Activated CD4-positive, alpha-beta T cell treated with anti-CD3 and anti-CD28 coated beads, Interleukin-2, amount 10 ng/mL, durations not matched to agents 24 days and 14 days (primary cell): ENCODE results near the gene CMKLR1. TPM values are rescaled to one million over a fixed set of nuclear protein-coding genes. Genes with fewer than 3 reads are reported as not detected.

ENCODE experiments used
- DNase-seq: peaks from one replicate; pipeline ENCODE4 v3.0.0; 2022
- H3K27ac Mint-ChIP-seq: one replicate; pipeline ENCODE4 v1.8.0; 2022; ENCODE audit warnings: mild to moderate bottlenecking, mixed read lengths
- H3K27me3 Mint-ChIP-seq: one replicate; pipeline ENCODE4 v1.8.0; 2022; ENCODE audit warnings: mixed read lengths
- H3K36me3 Mint-ChIP-seq: one replicate; pipeline ENCODE4 v1.8.0; 2022; ENCODE audit warnings: low read depth, mild to moderate bottlenecking, mixed read lengths
- H3K4me1 Mint-ChIP-seq: one replicate; pipeline ENCODE4 v1.8.0; 2021; ENCODE audit warnings: mixed read lengths
- H3K4me3 Mint-ChIP-seq: one replicate; pipeline ENCODE4 v1.8.0; 2022; ENCODE audit warnings: mild to moderate bottlenecking, moderate library complexity, mixed read lengths
- H3K9me3 Mint-ChIP-seq: one replicate; pipeline ENCODE4 v1.8.0; 2021; ENCODE audit warnings: mixed read lengths
- intact Hi-C: fragments of 100-400 bp; cut with micrococcal nuclease; formaldehyde crosslinking; loops from one replicate; pipeline ENCODE4 v1.15.1; 2023
- total RNA-seq: library from RNA; stranded (reverse); gene quantifications from 2 replicates; pipeline ENCODE4 v1.2.3, GENCODE V29; 2022

CMKLR1 gene
- total RNA-seq, 1 donor from 2014 or later, result not detected

GRCh38 chr12:108298761-108299275, 40.3 kb downstream of the CMKLR1 start:
- no peaks in the 10 kb centered on the region for H3K4me1 Mint-ChIP-seq
- H3K27ac Mint-ChIP-seq, result no peak overlapping the region

GRCh38 chr12:108297895-108298760, 41.0 kb downstream of the CMKLR1 start:
- Mint-ChIP-seq H3K36me3 (no peaks in the 10 kb centered on the region), H3K4me1 (no peaks in the 10 kb centered on the region), H3K9me3 (no peaks in the 10 kb centered on the region), H3K27ac (no peak overlapping the region), H3K4me3 (no peak overlapping the region), H3K27me3 (peaks cover 3% of the 10 kb centered on the region)
- intact Hi-C loops, result no loop called here
- DNase-seq, result no peak

More at GRCh38 chr12:108298761-108299275, 40.3 kb downstream of the CMKLR1 start:
- no peak for DNase-seq
- Mint-ChIP-seq H3K9me3 (no peaks in the 10 kb centered on the region), H3K36me3 (no peaks in the 10 kb centered on the region), H3K4me3 (no peak overlapping the region), H3K27me3 (peaks cover 1% of the 10 kb centered on the region)
- intact Hi-C loops, result no loop called here

GRCh38 chr12:108297424-108297823, 41.7 kb downstream of the CMKLR1 start:
- H3K27me3 Mint-ChIP-seq, result peaks cover 3% of the 10 kb centered on the region

GRCh38 chr12:108296945-108297344, 42.2 kb downstream of the CMKLR1 start:
- Mint-ChIP-seq H3K4me3 (no peak overlapping the region), H3K36me3 (no peaks in the 10 kb centered on the region), H3K27ac (no peak overlapping the region), H3K27me3 (peaks cover 3% of the 10 kb centered on the region), H3K9me3 (no peaks in the 10 kb centered on the region), H3K4me1 (no peaks in the 10 kb centered on the region)
- no peak for DNase-seq
- intact Hi-C loops, result no loop called here

More at GRCh38 chr12:108297424-108297823, 41.7 kb downstream of the CMKLR1 start:
- Mint-ChIP-seq H3K27ac (no peak overlapping the region), H3K36me3 (no peaks in the 10 kb centered on the region), H3K4me1 (no peaks in the 10 kb centered on the region), H3K9me3 (no peaks in the 10 kb centered on the region), H3K4me3 (no peak overlapping the region)
- intact Hi-C loops, result no loop called here
- no peak for DNase-seq

GRCh38 chr12:108295641-108296040, 43.5 kb downstream of the CMKLR1 start:
- H3K27me3 Mint-ChIP-seq, result peaks cover 3% of the 10 kb centered on the region
- no peak for DNase-seq
- intact Hi-C loops, result no loop called here

GRCh38 chr12:108289350-108290161, 49.6 kb downstream of the CMKLR1 start:
- Mint-ChIP-seq H3K4me3 (no peak overlapping the region), H3K36me3 (no peaks in the 10 kb centered on the region), H3K27ac (no peak overlapping the region), H3K9me3 (no peaks in the 10 kb centered on the region), H3K27me3 (peaks cover 3% of the 10 kb centered on the region), H3K4me1 (no peaks in the 10 kb centered on the region)
- DNase-seq, result no peak
- intact Hi-C loops, result no loop called here

More at GRCh38 chr12:108295641-108296040, 43.5 kb downstream of the CMKLR1 start:
- Mint-ChIP-seq H3K4me3 (no peak overlapping the region), H3K4me1 (no peaks in the 10 kb centered on the region), H3K36me3 (no peaks in the 10 kb centered on the region), H3K9me3 (no peaks in the 10 kb centered on the region), H3K27ac (no peak overlapping the region)

- Mint-ChIP-seq H3K36me3 (no peaks in the 10 kb centered on the region), H3K27me3 (peaks cover 5% of the 10 kb centered on the region), H3K4me1 (no peaks in the 10 kb centered on the region), H3K9me3 (no peaks in the 10 kb centered on the region), H3K4me3 (no peak overlapping the region), H3K27ac (no peak overlapping the region)
- DNase-seq, result no peak
- intact Hi-C loops, result no loop called here
Observed at GRCh38 chr12:108287227-108287626, 51.9 kb downstream of the CMKLR1 start.

- Mint-ChIP-seq H3K4me1 (no peaks in the 10 kb centered on the region), H3K27ac (no peak overlapping the region), H3K9me3 (no peaks in the 10 kb centered on the region), H3K36me3 (no peaks in the 10 kb centered on the region), H3K27me3 (peaks cover 5% of the 10 kb centered on the region), H3K4me3 (no peak overlapping the region)
- intact Hi-C loops, result no loop called here
- no peak for DNase-seq
Observed at GRCh38 chr12:108285016-108285415, 54.1 kb downstream of the CMKLR1 start.

- H3K27me3 Mint-ChIP-seq, result peaks cover 5% of the 10 kb centered on the region
- no peaks in the 10 kb centered on the region for H3K36me3 Mint-ChIP-seq
- DNase-seq, result no peak
- H3K4me1 Mint-ChIP-seq, result no peaks in the 10 kb centered on the region
- H3K4me3 Mint-ChIP-seq, result no peak overlapping the region
- H3K9me3 Mint-ChIP-seq, result no peaks in the 10 kb centered on the region
- intact Hi-C loops, result no loop called here
- no peak overlapping the region for H3K27ac Mint-ChIP-seq
Observed at GRCh38 chr12:108284163-108284562, 54.9 kb downstream of the CMKLR1 start.

GRCh38 chr12:108282676-108283075, 56.4 kb downstream of the CMKLR1 start:
- DNase-seq, result no peak
- Mint-ChIP-seq H3K9me3 (no peaks in the 10 kb centered on the region), H3K4me3 (no peak overlapping the region), H3K27ac (no peak overlapping the region), H3K36me3 (no peaks in the 10 kb centered on the region), H3K4me1 (no peaks in the 10 kb centered on the region), H3K27me3 (peaks cover 7% of the 10 kb centered on the region)
- intact Hi-C loops, result no loop called here

GRCh38 chr12:108282160-108282559, 57.0 kb downstream of the CMKLR1 start:
- no peak overlapping the region for H3K27ac Mint-ChIP-seq
- no peak for DNase-seq
- intact Hi-C loops, result no loop called here
- no peaks in the 10 kb centered on the region for H3K4me1 Mint-ChIP-seq
- H3K4me3 Mint-ChIP-seq, result no peak overlapping the region
- no peaks in the 10 kb centered on the region for H3K9me3 Mint-ChIP-seq
- peaks cover 7% of the 10 kb centered on the region for H3K27me3 Mint-ChIP-seq
- H3K36me3 Mint-ChIP-seq, result no peaks in the 10 kb centered on the region

- Mint-ChIP-seq H3K27me3 (peaks cover 3% of the 10 kb centered on the region), H3K9me3 (no peaks in the 10 kb centered on the region), H3K27ac (no peak overlapping the region), H3K4me1 (no peaks in the 10 kb centered on the region), H3K4me3 (no peak overlapping the region), H3K36me3 (no peaks in the 10 kb centered on the region)
- intact Hi-C loops, result no loop called here
- no peak for DNase-seq
Observed at GRCh38 chr12:108277613-108278012, 61.5 kb downstream of the CMKLR1 start.

GRCh38 chr12:108273217-108273616, 65.9 kb downstream of the CMKLR1 start:
- H3K27ac Mint-ChIP-seq, result no peak overlapping the region
- no peaks in the 10 kb centered on the region for H3K36me3 Mint-ChIP-seq
- DNase-seq, result no peak
- intact Hi-C loops, result no loop called here
- no peaks in the 10 kb centered on the region for H3K9me3 Mint-ChIP-seq
- H3K4me1 Mint-ChIP-seq, result no peaks in the 10 kb centered on the region
- H3K4me3 Mint-ChIP-seq, result no peak overlapping the region
- peaks cover 3% of the 10 kb centered on the region for H3K27me3 Mint-ChIP-seq
